Measurements from ENCODE around the gene ABCE1.

Gene ABCE1

GRCh38 chr4:145097821-145098674, at the start of gene ABCE1, which contains the start of gene ANAPC10:
Gene ABCE1 (plus strand): TSS chr4:145098311. CDS start chr4:145104413, 6,102 bp downstream.
Gene ANAPC10 (minus strand): TSS chr4:145098196. CDS start chr4:145096099, 2,097 bp downstream.
- peak; percentile 94 to 96 (median 94) for DNase-seq (ENCODE audit: low read depth in 3 of 3)

- no peak for DNase-seq (ENCODE audit: low read depth in 3 of 3)
Observed at GRCh38 chr4:145048817-145049216, 49.3 kb upstream of the ABCE1 start.

GRCh38 chr4:145049241-145049640, 48.9 kb upstream of the ABCE1 start:
- no peak for DNase-seq (ENCODE audit: low read depth in 3 of 3)

- no peak for DNase-seq (ENCODE audit: low read depth in 3 of 3)
Observed at GRCh38 chr4:145055533-145056257, 42.4 kb upstream of the ABCE1 start.

- DNase-seq (ENCODE audit: low read depth in 3 of 3), result no peak
Observed at GRCh38 chr4:145056325-145057130, 41.6 kb upstream of the ABCE1 start.

GRCh38 chr4:145058256-145058655, 39.9 kb upstream of the ABCE1 start:
- no peak for DNase-seq (ENCODE audit: low read depth in 3 of 3)

- no peak for DNase-seq (ENCODE audit: low read depth in 3 of 3)
Observed at GRCh38 chr4:145061318-145061920, 36.7 kb upstream of the ABCE1 start.

- no peak for DNase-seq (ENCODE audit: low read depth in 3 of 3)
Observed at GRCh38 chr4:145066063-145066501, 32.0 kb upstream of the ABCE1 start.

GRCh38 chr4:145069361-145069760, 28.8 kb upstream of the ABCE1 start:
- DNase-seq (ENCODE audit: low read depth in 3 of 3), result no peak

GRCh38 chr4:145071560-145071959, 26.6 kb upstream of the ABCE1 start:
- DNase-seq (ENCODE audit: low read depth in 3 of 3), result no peak

GRCh38 chr4:145075742-145076468, 22.2 kb upstream of the ABCE1 start:
- no peak for DNase-seq (ENCODE audit: low read depth in 3 of 3)

GRCh38 chr4:145076469-145076855, 21.6 kb upstream of the ABCE1 start:
- no peak for DNase-seq (ENCODE audit: low read depth in 3 of 3)

- DNase-seq (ENCODE audit: low read depth in 3 of 3), result no peak
Observed at GRCh38 chr4:145081756-145082155, 16.4 kb upstream of the ABCE1 start.

- no peak for DNase-seq (ENCODE audit: low read depth in 3 of 3)
Observed at GRCh38 chr4:145083891-145084605, 14.1 kb upstream of the ABCE1 start.

- DNase-seq (ENCODE audit: low read depth in 3 of 3), result no peak
Observed at GRCh38 chr4:145090380-145090779, 7.7 kb upstream of the ABCE1 start.

GRCh38 chr4:145093638-145094037, 4.5 kb upstream of the ABCE1 start:
- no peak for DNase-seq (ENCODE audit: low read depth in 3 of 3)

GRCh38 chr4:145097331-145097820, 735 bp upstream of the ABCE1 start:
- no peak for DNase-seq (ENCODE audit: low read depth in 3 of 3)

GRCh38 chr4:145098675-145099037, 545 bp downstream of the ABCE1 start:
- peak; percentile 22 to 28 (median 24) for DNase-seq (ENCODE audit: low read depth in 3 of 3)

GRCh38 chr4:145099653-145100052, 1.5 kb downstream of the ABCE1 start:
- no peak for DNase-seq (ENCODE audit: low read depth in 3 of 3)

GRCh38 chr4:145101091-145101490, 3.0 kb downstream of the ABCE1 start:
- DNase-seq (ENCODE audit: low read depth in 3 of 3), result no peak

Data from stimulated activated CD4-positive, alpha-beta T cell treated with anti-CD3 and anti-CD28 coated beads, TNF-alpha, amount 100 ng/mL, for 24 hours (primary cell).